ENCODE data around the gene SERPINA5.
"Not testable (repeated sequence)": the region's sequence is repeated elsewhere in the genome, so short reads cannot be mapped to it uniquely, and the experiment has no call there.

The SERPINA5 gene

DNA sequence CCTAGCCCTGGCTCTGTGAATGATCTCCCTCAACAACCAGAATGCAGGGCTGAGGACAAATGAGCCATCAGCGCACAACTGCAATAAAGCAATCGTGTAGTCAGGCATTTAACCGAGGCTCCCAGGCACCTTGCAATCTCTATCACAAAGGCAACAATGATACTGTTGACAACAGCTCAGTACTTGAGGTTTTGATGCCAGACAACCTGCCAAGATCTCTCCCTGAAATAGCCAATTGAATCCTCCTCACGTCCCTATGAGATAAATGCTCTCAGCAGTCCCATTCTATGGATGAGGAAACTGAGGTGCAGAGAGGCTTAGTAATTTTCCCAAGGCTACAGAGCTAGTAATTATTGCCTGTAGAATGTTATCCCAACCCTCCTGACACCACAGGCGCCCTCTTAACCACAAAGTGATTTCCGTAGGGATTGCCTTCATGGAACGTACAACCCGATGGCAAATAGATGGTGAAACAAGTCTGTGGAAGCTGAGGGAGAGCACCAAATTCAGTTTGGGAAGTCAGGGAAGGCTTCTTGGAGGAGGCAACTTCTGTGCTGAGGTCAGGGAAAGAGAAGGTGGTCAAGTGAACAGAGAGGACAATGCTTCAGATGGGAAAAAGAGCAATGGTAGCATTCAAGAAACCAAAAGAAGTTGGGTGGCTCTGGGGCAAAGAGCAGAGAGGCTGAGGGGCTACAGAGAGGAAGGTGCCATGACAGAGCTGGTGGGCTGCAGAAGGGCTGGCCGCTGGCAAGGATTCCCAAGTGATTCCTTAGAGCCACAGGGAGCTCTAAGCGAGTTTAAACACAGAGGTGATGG, 43.5 kb downstream of the SERPINA5 start:
- DNase-seq: no peak

DNA sequence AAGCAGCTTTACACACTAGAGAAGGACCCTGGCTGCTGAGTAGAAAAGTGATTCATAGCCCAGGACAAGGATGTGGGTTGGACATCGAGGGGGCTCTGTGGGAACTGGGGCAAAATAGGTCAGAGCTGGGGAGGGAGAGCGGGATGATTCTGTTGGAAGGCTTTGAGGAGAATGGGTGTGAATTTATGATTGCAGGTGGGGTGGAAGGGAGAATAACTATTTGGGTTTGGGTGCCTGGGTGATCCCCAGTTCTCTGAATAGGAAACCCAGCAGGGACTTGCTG, 44.1 kb downstream of the SERPINA5 start:
- no peak for DNase-seq

DNA sequence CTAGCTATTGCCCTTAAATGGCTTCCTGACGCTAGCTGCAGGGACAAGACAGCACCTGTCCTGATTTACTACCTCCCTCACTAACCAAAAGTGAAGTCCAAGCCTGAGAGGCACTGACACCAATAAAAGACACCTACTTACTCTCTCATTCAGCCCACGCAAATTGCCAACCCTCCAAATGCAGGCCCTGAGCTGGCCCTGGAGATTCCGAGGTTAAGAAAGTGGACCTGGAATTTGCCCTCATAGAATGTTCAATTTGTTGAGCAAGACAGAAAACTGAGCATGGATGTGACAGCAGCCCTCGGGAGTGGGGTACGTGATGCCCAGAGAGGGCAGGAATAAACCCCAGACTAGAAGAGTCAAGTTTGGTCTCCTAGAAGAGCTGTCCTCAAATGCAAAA, 47.4 kb downstream of the SERPINA5 start:
- no peak for DNase-seq

DNA sequence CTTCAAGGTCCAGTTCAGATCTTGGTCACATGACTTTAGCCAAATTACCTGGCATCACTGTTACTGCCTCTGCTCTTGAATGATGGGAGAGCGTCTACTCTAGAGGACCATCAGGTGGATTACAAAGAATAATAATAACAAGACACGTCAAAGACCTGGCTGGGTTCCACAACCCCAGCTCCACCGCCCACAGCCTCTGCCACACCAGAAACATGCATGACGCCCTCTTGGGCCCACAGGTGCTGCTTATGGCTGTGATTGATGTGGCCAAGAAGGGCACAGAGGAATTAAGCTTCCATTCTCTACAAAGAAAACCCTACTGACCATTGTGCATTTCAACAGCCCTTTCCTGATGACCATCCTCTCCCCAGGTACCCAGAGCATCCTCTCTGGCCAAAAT, 49.2 kb downstream of the SERPINA5 start:
- DNase-seq: no peak

DNA sequence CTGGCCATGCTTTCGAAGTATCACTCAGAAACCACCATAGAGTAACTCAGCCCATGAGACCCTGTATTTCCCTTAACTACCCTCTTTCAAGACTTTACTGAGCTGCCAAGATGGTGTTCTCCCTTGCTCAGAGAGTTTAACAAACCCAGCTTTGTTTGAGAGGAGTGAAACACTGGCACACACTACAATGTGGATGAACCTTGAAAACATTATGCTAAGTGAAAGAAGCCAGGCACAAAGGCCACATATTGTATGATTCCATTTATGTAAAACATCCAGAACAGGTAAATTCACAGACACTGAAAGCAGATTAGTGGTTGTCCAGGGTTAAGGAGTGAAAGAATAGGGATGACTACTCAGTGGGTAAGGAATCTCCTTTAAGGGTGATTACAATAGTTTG, 49.8 kb downstream of the SERPINA5 start:
- no peak for DNase-seq

DNA sequence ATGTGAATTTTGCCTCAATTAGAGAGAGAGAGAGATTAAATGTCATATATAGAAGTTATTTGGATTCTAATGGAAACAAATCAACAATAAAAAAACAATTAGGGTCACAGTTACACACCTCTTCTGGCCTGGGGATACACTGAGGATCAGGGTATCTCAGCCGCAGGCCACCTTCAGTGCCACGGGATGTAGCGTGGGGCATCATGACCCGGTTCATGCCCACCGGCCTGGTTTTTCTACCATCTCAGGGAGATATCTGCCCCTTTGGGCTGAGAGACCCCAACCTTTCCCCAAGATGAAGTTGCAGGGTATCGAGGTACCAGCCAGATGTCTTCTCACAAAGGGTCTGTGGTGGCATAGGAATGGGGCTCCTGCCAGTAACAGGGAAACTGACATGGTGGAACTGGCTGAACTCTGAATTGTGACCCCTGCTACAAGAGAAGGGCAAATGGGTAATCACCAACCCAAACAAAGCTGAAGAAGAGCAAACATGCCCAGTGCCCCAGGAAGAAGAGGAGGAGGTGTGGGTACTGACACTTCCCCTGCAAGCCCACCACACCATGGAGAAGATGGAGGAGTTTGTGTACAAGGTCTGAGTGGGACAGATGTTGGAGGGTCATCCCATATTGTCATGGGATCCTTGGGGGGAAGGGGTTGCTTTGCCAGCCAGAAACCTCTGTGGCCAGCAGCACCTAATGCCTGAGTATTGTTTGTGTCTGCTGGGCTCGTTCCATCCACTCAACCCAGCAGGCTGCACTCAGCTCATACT, 50.5 kb downstream of the SERPINA5 start:
- no peak for DNase-seq

DNA sequence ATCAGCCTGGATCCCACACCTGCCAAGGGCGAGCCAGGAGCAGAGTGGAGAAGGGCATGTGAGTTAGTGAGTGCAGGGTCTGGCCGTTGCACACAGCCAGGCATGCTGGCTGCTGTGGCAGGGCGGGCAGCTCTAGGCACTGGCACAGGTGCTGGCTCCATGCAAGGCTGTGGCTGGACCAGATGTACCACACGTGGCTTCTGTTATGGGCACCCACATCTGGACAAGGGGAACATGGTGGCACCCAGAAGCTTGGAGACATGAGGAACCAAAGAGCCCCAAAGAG, 51.0 kb downstream of the SERPINA5 start:
- no peak for DNase-seq

DNA sequence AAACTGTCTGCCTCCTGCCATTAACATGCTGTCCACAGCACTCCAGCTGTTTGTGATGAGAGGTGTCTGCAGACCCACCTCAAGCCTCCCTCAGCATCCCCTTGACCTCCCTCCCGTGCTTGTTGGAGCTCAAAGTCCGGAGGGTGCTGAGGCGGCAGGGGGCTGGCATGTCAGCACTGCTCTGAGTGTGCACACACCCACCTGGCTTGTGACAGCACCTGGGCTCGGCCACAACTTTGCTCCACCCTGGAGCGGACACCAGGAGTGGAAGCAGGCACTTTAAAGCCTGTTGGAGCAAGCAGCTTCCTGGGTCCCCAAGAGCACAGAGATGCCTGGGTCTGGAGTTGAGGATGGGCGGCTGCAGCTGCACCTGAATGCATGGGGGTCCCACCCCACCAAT, 51.9 kb downstream of the SERPINA5 start:
- no peak for DNase-seq

DNA sequence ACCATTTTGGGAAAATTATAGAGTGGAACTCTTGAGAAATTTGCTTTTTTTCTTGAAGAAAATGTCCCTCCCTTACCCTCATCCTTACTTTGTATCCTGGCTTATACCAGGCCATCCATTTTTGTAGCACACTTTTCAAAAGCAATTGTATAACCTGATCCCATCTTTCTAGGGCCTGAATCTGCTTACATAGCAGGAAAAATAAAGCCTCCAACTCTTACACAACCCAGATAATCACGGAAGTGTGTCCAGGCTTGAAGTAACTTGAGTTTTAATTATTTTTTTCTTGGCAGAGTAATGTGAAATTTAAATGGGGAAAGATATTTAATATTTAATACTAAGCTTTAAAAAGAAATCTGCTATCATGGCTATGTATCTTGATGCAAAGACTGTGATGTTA, 53.9 kb downstream of the SERPINA5 start:
- no peak for DNase-seq

DNA sequence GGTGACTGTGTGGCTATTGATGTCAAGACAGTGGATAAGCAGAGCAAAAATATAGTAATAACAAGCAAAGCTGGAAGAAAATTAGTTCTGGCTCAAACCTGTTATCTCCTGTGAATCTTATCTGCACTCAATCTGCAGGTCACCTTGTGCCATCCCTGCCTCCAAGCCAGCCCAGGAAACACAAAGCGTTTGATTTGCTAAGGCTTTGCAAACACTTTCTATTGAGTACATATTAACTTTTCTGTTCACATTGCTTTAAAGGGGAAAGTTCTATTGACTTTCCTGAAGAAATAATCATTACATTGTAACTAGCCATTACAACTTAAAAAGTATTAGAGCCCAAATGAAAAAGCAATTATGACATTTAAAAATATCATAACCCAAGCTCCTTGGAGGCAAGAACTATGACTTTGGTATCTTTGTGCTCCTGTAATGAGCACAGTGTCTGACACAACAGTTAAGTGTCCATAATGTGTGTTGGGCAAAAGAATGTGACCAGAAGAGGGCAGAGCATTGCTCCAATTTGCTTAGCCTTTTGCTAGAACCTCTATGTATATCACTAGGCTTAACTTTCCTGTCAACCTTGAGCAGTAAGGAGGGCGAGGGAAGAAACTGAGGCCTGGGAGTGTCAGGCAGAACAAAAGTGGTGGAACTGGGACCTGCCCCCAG, 55.7 kb downstream of the SERPINA5 start:
- no peak for DNase-seq

DNA sequence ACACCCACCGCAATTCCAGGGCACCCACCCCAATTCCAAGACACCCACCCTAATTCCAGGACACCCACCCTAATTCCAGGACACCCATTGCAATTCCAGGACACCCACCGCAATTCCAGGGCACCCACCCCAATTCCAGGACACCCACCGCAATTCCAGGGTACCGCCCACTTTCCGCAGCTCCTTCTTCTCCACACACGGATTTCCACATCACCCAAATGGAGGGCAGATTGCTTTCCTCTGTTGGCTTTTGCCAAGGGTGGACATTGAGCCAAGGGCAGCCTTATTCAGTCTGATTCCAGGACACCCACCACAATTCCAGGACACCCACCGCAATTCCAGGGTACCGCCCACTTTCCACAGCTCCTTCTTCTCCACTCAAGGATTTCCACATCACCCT, 56.6 kb downstream of the SERPINA5 start:
- not testable (repeated sequence) for DNase-seq

DNA sequence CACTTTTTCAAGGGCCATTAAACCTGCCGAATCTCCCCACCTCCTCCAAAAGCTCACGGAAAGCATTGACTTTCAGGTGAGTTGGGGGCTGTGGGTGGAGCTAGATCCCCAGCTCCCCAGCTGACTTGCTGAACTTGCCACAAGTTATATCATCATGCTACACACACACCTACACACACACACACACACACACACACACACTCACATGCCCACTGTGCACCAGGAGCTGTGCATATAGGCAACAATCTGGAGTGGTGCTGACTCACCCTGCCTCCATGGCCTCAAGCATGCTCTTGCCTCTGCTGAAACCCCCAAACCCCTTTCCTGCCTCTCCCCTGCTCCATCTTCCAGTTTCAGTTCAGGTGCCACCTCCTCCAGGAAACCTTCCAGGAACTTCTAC, 57.1 kb downstream of the SERPINA5 start:
- no peak for DNase-seq

DNA sequence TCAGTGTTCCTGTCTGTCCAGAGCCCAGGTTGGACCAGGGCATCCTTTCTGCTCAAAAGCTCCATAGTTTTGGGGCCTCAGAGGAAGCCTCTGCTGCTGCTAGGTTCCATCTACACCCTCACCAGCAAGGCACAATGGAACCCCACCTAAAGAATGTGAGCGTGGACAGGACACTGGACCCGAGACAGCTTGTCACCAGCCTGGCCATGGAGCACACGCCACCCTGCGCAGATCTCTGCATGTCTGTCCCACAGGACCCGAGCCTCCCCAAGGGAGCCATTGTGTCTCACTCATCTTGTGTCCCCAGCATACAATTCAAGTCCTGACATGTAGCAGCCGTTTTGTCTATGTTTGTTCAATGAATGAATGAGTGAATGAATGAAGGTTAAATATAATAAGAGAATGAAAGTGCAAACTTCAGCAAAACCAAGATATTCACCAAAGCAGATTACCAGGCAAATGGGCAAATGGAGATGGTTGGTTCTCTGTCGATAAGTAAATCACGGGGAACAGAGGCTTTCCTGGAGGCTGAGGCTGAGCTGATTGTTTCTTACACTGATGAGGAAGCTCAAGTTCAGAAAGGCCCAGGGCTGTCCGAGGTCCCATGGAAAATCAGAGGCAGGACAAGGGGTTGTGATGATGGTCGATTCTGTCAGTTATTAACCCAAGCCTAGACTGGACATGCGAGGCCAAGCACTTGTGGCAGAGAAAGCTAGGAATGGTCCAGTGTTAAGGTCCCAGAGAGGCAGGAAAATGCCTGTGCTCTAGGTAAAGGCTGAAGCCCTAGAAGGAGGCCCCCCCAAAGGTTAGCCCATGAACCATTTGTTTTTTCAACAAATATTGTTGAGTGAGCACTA, 58.0 kb downstream of the SERPINA5 start:
- no peak for DNase-seq

DNA sequence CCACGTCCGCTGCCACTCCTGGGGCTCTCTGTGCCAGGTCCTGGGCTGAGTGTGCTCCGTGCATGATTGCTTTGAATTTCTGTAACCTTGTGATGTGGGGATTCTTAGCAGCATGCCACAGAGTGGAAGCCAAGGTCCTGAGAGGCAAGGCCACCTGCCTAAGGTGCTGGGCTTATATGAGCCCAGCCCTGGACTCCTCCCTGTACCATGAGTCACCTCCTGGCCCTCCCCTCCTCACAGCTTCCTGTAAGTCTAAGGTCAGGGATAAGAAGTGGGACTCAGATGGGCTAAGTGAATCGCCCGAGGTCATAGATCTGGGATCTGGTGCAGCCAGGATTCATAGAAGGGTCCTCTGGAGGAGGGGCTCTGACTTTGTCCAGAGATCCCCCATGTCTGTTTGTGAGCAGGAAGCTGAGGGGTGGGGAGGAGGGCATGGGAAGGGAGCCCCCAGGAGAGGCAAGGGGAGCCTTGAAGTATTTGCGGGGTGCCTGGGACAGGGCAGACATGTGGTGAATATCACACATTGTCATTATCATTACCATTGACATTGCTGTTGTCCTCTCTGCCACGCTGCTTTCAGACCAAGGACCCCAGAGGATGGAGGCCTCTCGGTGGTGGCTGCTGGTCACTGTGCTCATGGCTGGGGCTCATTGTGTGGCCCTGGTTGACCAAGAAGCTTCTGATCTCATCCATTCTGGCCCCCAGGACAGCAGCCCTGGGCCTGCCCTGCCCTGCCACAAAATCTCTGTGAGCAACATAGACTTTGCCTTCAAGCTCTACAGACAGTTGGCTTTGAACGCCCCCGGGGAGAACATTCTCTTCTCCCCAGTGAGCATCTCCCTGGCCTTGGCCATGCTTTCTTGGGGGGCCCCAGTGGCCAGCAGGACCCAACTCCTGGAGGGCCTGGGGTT, 59.8 kb downstream of the SERPINA5 start:
- DNase-seq: no peak

DNA sequence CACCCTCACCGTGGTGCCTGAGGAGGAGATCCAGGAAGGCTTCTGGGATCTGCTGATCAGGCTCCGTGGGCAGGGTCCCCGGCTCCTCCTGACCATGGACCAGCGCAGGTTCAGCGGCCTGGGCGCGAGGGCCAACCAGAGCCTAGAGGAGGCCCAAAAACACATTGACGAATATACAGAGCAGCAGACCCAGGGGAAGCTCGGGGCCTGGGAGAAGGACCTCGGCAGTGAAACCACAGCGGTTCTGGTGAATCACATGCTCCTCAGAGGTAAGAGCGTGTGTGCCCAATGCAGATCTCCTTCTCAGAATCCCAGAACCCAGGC, 60.4 kb downstream of the SERPINA5 start:
- DNase-seq: no peak
